K562 (cell line): Measurements from ENCODE around the gene AHI1. TPM values are rescaled to one million over a fixed set of nuclear protein-coding genes. Genes with fewer than 3 reads are reported as not detected.

Experiments
- ATAC-seq: fragments of 200-7000 bp; cut with Tn5 transposase; 3 replicates; pipeline ENCODE4 v1.9.1; 2020; ENCODE audit warnings: moderate library complexity
- BruUV-seq: library from RNA; stranded (reverse); fragments of 400-500 nt; replicated peaks from 2 replicates; lab custom pipeline; 2021; lab: Mats Ljungman, UMichigan
- CTCF ChIA-PET: fragments of 300-600 bp; formaldehyde crosslinking; extraction: SDS; loops from one replicate; lab custom pipeline; 2021; ENCODE audit warnings: low intra/inter-chr PET ratio; lab: Yijun Ruan, JAX
- POLR2A ChIA-PET: fragments of 300-600, 350-650 bp; sonication (Branson Sonifier 250); formaldehyde crosslinking; extraction: SDS; loops from one replicate; lab custom pipeline; 2021; ENCODE audit warnings: antibody characterized with exemption, inconsistent platforms; lab: Yijun Ruan, JAX
- DNase-seq, 4 experiments: peaks; one replicate each; pipeline versions ENCODE4 v3.0.0 to v3.0.0-alpha.2; 2011 to 2018; ENCODE audit warnings: low spot score in 3 of 4, mixed read lengths in 3 of 4; ENCODE audit errors: extremely low read depth in 1 of 4
- FAIRE-seq: peaks from 2 replicates; lab custom pipeline; 2011; peaks lifted over from hg19 to GRCh38; lab: Jason Lieb, UNC
- H2AFZ ChIP-seq: 2 replicates; pipeline ENCODE4 v1.6.0; 2011; ENCODE audit warnings: low read depth, low read length, control low read depth, inconsistent platforms
- H3K27ac ChIP-seq: fragments of 200-600 bp; 3 replicates; pipeline ENCODE4 v1.8.0; 2011; ENCODE audit warnings: low read depth, mild to moderate bottlenecking, control low read depth, inconsistent platforms, low read length, moderate library complexity, mixed read lengths; ENCODE audit errors: extremely low read depth
- H3K27me3 ChIP-seq, 2 experiments: fragments of 300-600 bp in 1 of 2; 2 replicates in 1 of 2; 3 replicates in 1 of 2; pipeline versions ENCODE4 v1.6.0 to v1.8.0; 2011; ENCODE audit warnings: inconsistent platforms in 2 of 2, low read length in 2 of 2, mild to moderate bottlenecking in 1 of 2, mixed read lengths in 1 of 2, moderate library complexity in 1 of 2; ENCODE audit not compliant: control insufficient read depth in 2 of 2, insufficient read depth in 2 of 2
- H3K36me3 ChIP-seq: fragments of 300-600 bp; 3 replicates; pipeline ENCODE4 v1.8.0; 2011; ENCODE audit warnings: mild to moderate bottlenecking, low read length, inconsistent platforms; ENCODE audit not compliant: control insufficient read depth, insufficient read depth
- H3K4me1 ChIP-seq, 2 experiments: fragments of 200-600 bp in 1 of 2; replicated peaks in 1 of 2; 2 replicates in 1 of 2; 3 replicates in 1 of 2; pipeline versions ENCODE4 v1.5.1 to v1.8.0; 2011; ENCODE audit warnings: inconsistent platforms in 2 of 2, low read length in 2 of 2, mild to moderate bottlenecking in 1 of 2, mixed read lengths in 1 of 2, moderate library complexity in 1 of 2; ENCODE audit not compliant: control insufficient read depth in 2 of 2, insufficient read depth in 2 of 2
- H3K4me2 ChIP-seq: 2 replicates; pipeline ENCODE4 v1.6.1; 2011; ENCODE audit warnings: low read length, control low read depth, inconsistent platforms, mixed read lengths; ENCODE audit not compliant: insufficient read depth
- H3K4me3 ChIP-seq: fragments of 200-600 bp; sonication (generic), shearing (Covaris generic); 2 replicates; pipeline ENCODE4 v1.5.1; 2016; ENCODE audit warnings: control low read depth, inconsistent platforms
- H3K79me2 ChIP-seq: fragments of 200-600 bp; 3 replicates; pipeline ENCODE4 v1.8.0; 2011; ENCODE audit warnings: low read length, inconsistent platforms; ENCODE audit not compliant: control insufficient read depth, insufficient read depth
- H3K9ac ChIP-seq, 2 experiments: 2 replicates each; pipeline versions ENCODE4 v1.6.0 to v1.6.1; 2011; ENCODE audit warnings: low read depth in 2 of 2, low read length in 2 of 2, control low read depth in 1 of 2, inconsistent platforms in 1 of 2, mild to moderate bottlenecking in 1 of 2, mixed read lengths in 1 of 2; ENCODE audit not compliant: insufficient read depth in 1 of 2
- H3K9me1 ChIP-seq: one replicate; pipeline ENCODE4 v1.6.0; 2011; ENCODE audit warnings: inconsistent platforms, mild to moderate bottlenecking, low read length, moderate library complexity; ENCODE audit not compliant: control insufficient read depth, insufficient read depth
- H3K9me3 ChIP-seq: replicated peaks from 2 replicates; pipeline ENCODE4 v1.5.1; 2011; ENCODE audit warnings: low read depth, low read length, inconsistent platforms; ENCODE audit not compliant: control insufficient read depth, insufficient read depth
- H4K20me1 ChIP-seq: replicated peaks from 2 replicates; pipeline ENCODE4 v1.6.1; 2011; ENCODE audit warnings: low read length, inconsistent platforms, mixed read lengths; ENCODE audit not compliant: control insufficient read depth, insufficient read depth
- ARID3B ChIP-seq: fragments of 250-450 bp; sonication (Bioruptor Pico); IDR thresholded peaks from 2 replicates; pipeline ENCODE4 v1.4.0; 2020; ENCODE audit warnings: borderline replicate concordance
- BMI1 ChIP-seq: fragments of 150-350 bp; IDR thresholded peaks from 2 replicates; pipeline ENCODE4 v1.6.1; 2014; ENCODE audit warnings: low read length
- CEBPG ChIP-seq, 3 experiments: fragments of 200-800 bp in 1 of 3; sonication (Bioruptor generic) in 1 of 3; sonication (generic) in 1 of 3; formaldehyde crosslinking in 1 of 3; IDR thresholded peaks in 2 of 3; conservative IDR thresholded peaks in 1 of 3; 2 replicates each; pipeline versions ENCODE4 v1.6.1 to v1.8.0; 2016 to 2022; ENCODE audit warnings: missing compliant biosample characterization in 2 of 3, missing genetic modification characterization in 2 of 3, mild to moderate bottlenecking in 1 of 3, missing genetic modification reagents in 1 of 3
- HBP1 ChIP-seq: fragments of 450-650 bp; formaldehyde crosslinking; IDR thresholded peaks from 2 replicates; pipeline ENCODE4 v1.4.0; 2022; ENCODE audit warnings: missing genetic modification characterization
- HMGN3 ChIP-seq: IDR thresholded peaks from 2 replicates; pipeline ENCODE4 v1.6.1; 2011; ENCODE audit warnings: borderline replicate concordance, low read depth, mild to moderate bottlenecking, mixed read lengths, low read length; ENCODE audit not compliant: insufficient read length; ENCODE audit errors: extremely low read depth
- HOXB6 ChIP-seq: fragments of 250-450 bp; sonication (Bioruptor Pico); IDR thresholded peaks from 2 replicates; pipeline ENCODE4 v1.5.1; 2022; ENCODE audit warnings: mild to moderate bottlenecking, borderline replicate concordance
- IRF1 ChIP-seq: sonication (generic); formaldehyde crosslinking; IDR thresholded peaks from 2 replicates; pipeline ENCODE4 v1.8.0; 2022; ENCODE audit warnings: missing genetic modification reagents, mild to moderate bottlenecking, borderline replicate concordance
- MYC ChIP-seq, 2 experiments: fragments of 250-450 bp in 1 of 2; sonication (Bioruptor Pico) in 1 of 2; IDR thresholded peaks; 2 replicates each; pipeline versions ENCODE4 v1.5.1 to v1.6.1; 2012 to 2021; ENCODE audit warnings: low read depth in 2 of 2, borderline replicate concordance in 1 of 2, improper control_type of control experiment in 1 of 2, low read length in 1 of 2, mild to moderate bottlenecking in 1 of 2, moderate library complexity in 1 of 2
- NRF1 ChIP-seq, 2 experiments: fragments of 450-650 bp; IDR thresholded peaks in 1 of 2; conservative IDR thresholded peaks in 1 of 2; 2 replicates each; pipeline ENCODE4 v1.6.1; 2014; ENCODE audit warnings: mild to moderate bottlenecking in 2 of 2
- PBX2 ChIP-seq, 2 experiments: IDR thresholded peaks in 1 of 2; conservative IDR thresholded peaks in 1 of 2; 2 replicates each; pipeline ENCODE4 v1.6.1; 2016; ENCODE audit warnings: low read depth in 2 of 2, mild to moderate bottlenecking in 1 of 2, missing compliant biosample characterization in 1 of 2, missing genetic modification characterization in 1 of 2, moderate library complexity in 1 of 2
- SNRNP70 ChIP-seq: fragments of 200-400 bp; formaldehyde crosslinking; optimal IDR thresholded peaks from 2 replicates; pipeline ENCODE3; 2017; ENCODE audit warnings: low read depth, low read length
- XRCC3 ChIP-seq: fragments of 450-650 bp; IDR thresholded peaks from 2 replicates; pipeline ENCODE4 v1.6.1; 2017; ENCODE audit warnings: mild to moderate bottlenecking, moderate library complexity
- ZNF121 ChIP-seq: sonication (generic); formaldehyde crosslinking; conservative IDR thresholded peaks from 2 replicates; pipeline ENCODE4 v1.8.0; 2022; ENCODE audit warnings: missing genetic modification reagents
- ZNF707 ChIP-seq: fragments of 250-450 bp; sonication (Bioruptor Pico); conservative IDR thresholded peaks from 2 replicates; pipeline ENCODE4 v1.8.0; 2022; ENCODE audit warnings: inconsistent platforms, mild to moderate bottlenecking, moderate library complexity
- WGBS: fragments of 100-300 bp; shearing (Covaris generic); methylation state at CpG from one replicate; pipeline ENCODE4 v1.1.6; 2016; ENCODE audit warnings: low coverage, mixed read lengths; ENCODE audit not compliant: insufficient coverage; ENCODE audit errors: missing lambda C conversion rate; 5-methylcytosine and 5-hydroxymethylcytosine counted together
- in situ Hi-C: fragments of 300-500 bp; cut with MboI; formaldehyde crosslinking; loops from 4 replicates; pipeline ENCODE4 v1.15.0; 2018; ENCODE audit warnings: inconsistent platforms, mixed read lengths
- intact Hi-C: fragments of 100-400 bp; cut with micrococcal nuclease; formaldehyde crosslinking; loops from 2 replicates; pipeline ENCODE4 v1.14.2; 2022
- polyA plus RNA-seq, 8 experiments: library from polyadenylated mRNA; depleted of rRNA in 4 of 8; stranded (reverse) in 5 of 8; unstranded in 3 of 8; fragments of >200 nt; fragmentation: Nextera tagmentation in 2 of 8; fragmentation: Illumina TruSeq in 1 of 8; extraction: Ambion mirVana in 2 of 8; extraction: Trizol in 1 of 8; gene quantifications; 2 replicates each; pipeline versions ENCODE4 v1.2.1 to v1.2.3, GENCODE V29; 2011 to 2014; ENCODE audit warnings: inconsistent platforms in 1 of 8, missing spikeins in 1 of 8
- total RNA-seq, 7 experiments: library from RNA; depleted of rRNA in 6 of 7; stranded (reverse); fragments of >200 nt in 6 of 7; fragmentation: Illumina TruSeq in 2 of 7; extraction: Trizol in 2 of 7; gene quantifications; 2 replicates each; pipeline versions ENCODE4 v1.2.1 to v1.2.3, GENCODE V29; 2011 to 2021; ENCODE audit warnings: low replicate concordance in 1 of 7

The AHI1 gene
- total and polyA plus RNA-seq, 9 of the 15 experiments (the other 6 are each of a cell fraction or from before 2014, with no cell fraction given) = 24.7 to 54.9 (median 32.2) TPM

GRCh38 chr6:135268263-135268662 lies 229.3 kb downstream of the AHI1 start:
- intact Hi-C loops = no loop called here
- ChIA-PET CTCF (no interaction called here), POLR2A (interaction anchor here (1.1 to 1.7 kb wide), 3 partner anchors 10 to 14 kb away, joined by 3 to 5 read pairs (median 4); no protein-coding TSS in a partner anchor)
- H3K9me1 ChIP-seq = no peaks in the 10 kb centered on the region
- no peaks in the 10 kb centered on the region; a peak in 2 of 5 replicates for H3K4me1 ChIP-seq
- no peak for FAIRE-seq
- DNase-seq = no peak
- no peaks in the 10 kb centered on the region for H3K79me2 ChIP-seq
- no peak overlapping the region; the same call in 1 of the 2 replicates for H2AFZ ChIP-seq
- no peak overlapping the region for H3K9ac ChIP-seq
- H3K27ac ChIP-seq = no peak overlapping the region
- ATAC-seq = no peak
- H3K9me3 ChIP-seq = no peaks in the 10 kb centered on the region
- no peaks in the 10 kb centered on the region for H3K36me3 ChIP-seq
- H4K20me1 ChIP-seq = no peaks in the 10 kb centered on the region
- H3K27me3 ChIP-seq = no peaks in the 10 kb centered on the region
- in situ Hi-C loops = no loop called here
- WGBS = 62% methylated on average over 3 of the region's 3 CpGs
- no TSS peak for BruUV-seq
- no peak overlapping the region for H3K4me2 ChIP-seq
- no peak overlapping the region for H3K4me3 ChIP-seq
- TF ChIP-seq XRCC3 (no peak), HBP1 (CRISPR knock-in tag) (no peak), ZNF121 (CRISPR knock-in tag) (peak; percentile 56), CEBPG (CRISPR knock-in tag; IDR thresholded peaks at IDR 0.05) (peak; percentile 50; the same call in 1 of the 2 replicates), CEBPG (tag; conservative IDR thresholded peaks at IDR 0.05 in 1 of 2, IDR thresholded peaks at IDR 0.05 in 1 of 2) (no peak), NRF1 (conservative IDR thresholded peaks at IDR 0.05 in 1 of 2, IDR thresholded peaks at IDR 0.05 in 1 of 2) (no peak), HOXB6 (CRISPR knock-in tag) (no peak), ARID3B (no peak), MYC (IDR thresholded peaks at IDR 0.05; ENCODE audit: low read depth, low read length) (no peak), MYC (CRISPR knock-in tag; IDR thresholded peaks at IDR 0.05; ENCODE audit: borderline replicate concordance, low read depth) (no peak), HMGN3 (no peak), IRF1 (no peak), ZNF707 (no peak), BMI1 (no peak), PBX2 (CRISPR knock-in tag; IDR thresholded peaks at IDR 0.05; ENCODE audit: low read depth) (no peak), PBX2 (tag; conservative IDR thresholded peaks at IDR 0.05; ENCODE audit: low read depth) (no peak), SNRNP70 (no peak)
